AG04449 (cell line): ENCODE results near the gene DSCAM.

ENCODE experiments used
- CTCF ChIA-PET: fragments of 350-600 bp; formaldehyde crosslinking; extraction: SDS; loops from one replicate; lab custom pipeline; 2021; ENCODE audit warnings: antibody characterized with exemption; lab: Yijun Ruan, JAX
- POLR2A ChIA-PET: fragments of 400-600, 350-600 bp; formaldehyde crosslinking; extraction: SDS; loops from one replicate; lab custom pipeline; 2020; ENCODE audit warnings: antibody characterized with exemption, inconsistent platforms; lab: Yijun Ruan, JAX
- DNase-seq: peaks from one replicate; pipeline ENCODE4 v3.0.0-alpha.2; 2010; ENCODE audit warnings: low read depth, low spot score
- H3K4me3 ChIP-seq: 2 replicates; pipeline ENCODE4 v1.5.1; 2011; ENCODE audit warnings: low read depth, mild to moderate bottlenecking, control low read depth, low read length
- CTCF ChIP-seq: IDR thresholded peaks from one replicate; pipeline ENCODE4 v1.5.1; 2011; ENCODE audit warnings: mild to moderate bottlenecking, moderate library complexity, low read length, control low read depth, inconsistent platforms; ENCODE audit not compliant: insufficient read depth; ENCODE audit errors: missing control alignments

The DSCAM gene

GRCh38 chr21:40152476-40152875 lies 694.5 kb downstream of the DSCAM start:
- TF ChIP-seq CTCF = no peak
- no peak for DNase-seq
- ChIA-PET POLR2A (no interaction called here), CTCF (no interaction called here)
- no peak overlapping the region for H3K4me3 ChIP-seq

GRCh38 chr21:40151611-40152010 lies 695.3 kb downstream of the DSCAM start:
- CTCF ChIA-PET = no interaction called here
- POLR2A ChIA-PET = no interaction called here
- H3K4me3 ChIP-seq = no peak overlapping the region
- DNase-seq = no peak
- no peak for TF ChIP-seq CTCF

- no peak overlapping the region for H3K4me3 ChIP-seq
- ChIA-PET CTCF (interaction anchor here (1.0 to 1.7 kb wide), 4 partner anchors 240 to 925 kb away, joined by 3 to 6 read pairs (median 5); no protein-coding TSS in a partner anchor), POLR2A (no interaction called here)
- TF ChIP-seq CTCF = no peak
- no peak for DNase-seq
Measured at GRCh38 chr21:40146216-40146837, 700.6 kb downstream of the DSCAM start.

GRCh38 chr21:40143822-40144525 lies 703.0 kb downstream of the DSCAM start:
- no peak overlapping the region for H3K4me3 ChIP-seq
- CTCF ChIA-PET = interaction anchor here (0.7 to 1.8 kb wide), 11 partner anchors 10 to 992 kb away, joined by 3 to 19 read pairs (median 5); no protein-coding TSS in a partner anchor
- POLR2A ChIA-PET = no interaction called here
- no peak for DNase-seq
- peak; percentile 40 for TF ChIP-seq CTCF

- CTCF ChIA-PET = interaction anchor here (0.6 to 1.9 kb wide), 2 partner anchors 244 to 267 kb away, joined by 3 to 7 read pairs; no protein-coding TSS in a partner anchor
- no peak for DNase-seq
- no peak overlapping the region for H3K4me3 ChIP-seq
- POLR2A ChIA-PET = no interaction called here
- no peak for TF ChIP-seq CTCF
Measured at GRCh38 chr21:40141621-40142020, 705.3 kb downstream of the DSCAM start.

- DNase-seq = no peak
- H3K4me3 ChIP-seq = no peak overlapping the region
- ChIA-PET CTCF (interaction anchor here (1.3 to 1.9 kb wide), 3 partner anchors 245 to 993 kb away, joined by 3 to 7 read pairs (median 5); no protein-coding TSS in a partner anchor), POLR2A (no interaction called here)
- TF ChIP-seq CTCF = no peak
Measured at GRCh38 chr21:40140675-40141074, 706.3 kb downstream of the DSCAM start.
